HepG2 (cell line): ENCODE measurements around the gene SFXN2. TPM values are rescaled to one million over a fixed set of nuclear protein-coding genes. Genes with fewer than 3 reads are reported as not detected.

Experiments
- AHR ChIP-seq: IDR thresholded peaks from 2 replicates; pipeline ENCODE4 v1.6.1; 2018; ENCODE audit warnings: missing genetic modification reagents, missing compliant biosample characterization
- ATF2 ChIP-seq: sonication (generic); formaldehyde crosslinking; IDR thresholded peaks from 2 replicates; pipeline ENCODE4 v1.4.0; 2020; ENCODE audit warnings: missing genetic modification reagents
- BORCS8-MEF2B ChIP-seq: sonication (generic); formaldehyde crosslinking; IDR thresholded peaks from 2 replicates; pipeline ENCODE4 v1.8.0; 2022; ENCODE audit warnings: mild to moderate bottlenecking, missing genetic modification reagents
- E2F5 ChIP-seq: sonication (generic); formaldehyde crosslinking; conservative IDR thresholded peaks from 2 replicates; pipeline ENCODE4 v1.4.0; 2020; ENCODE audit warnings: missing genetic modification reagents
- FLYWCH1 ChIP-seq: sonication (generic); formaldehyde crosslinking; IDR thresholded peaks from 2 replicates; pipeline ENCODE4 v1.8.1; 2023; ENCODE audit warnings: mild to moderate bottlenecking, missing genetic modification reagents
- GATAD1 ChIP-seq: IDR thresholded peaks from 2 replicates; pipeline ENCODE4 v1.6.1; 2016; ENCODE audit warnings: missing genetic modification reagents, missing compliant biosample characterization
- MAFK ChIP-seq, 2 experiments: IDR thresholded peaks in 1 of 2; conservative IDR thresholded peaks in 1 of 2; 2 replicates each; pipeline ENCODE4 v1.6.1; 2011; ENCODE audit warnings: improper control_type of control experiment in 2 of 2, low read length in 2 of 2
- MTF2 ChIP-seq: sonication (generic); formaldehyde crosslinking; IDR thresholded peaks from 2 replicates; pipeline ENCODE4 v1.5.0; 2020; ENCODE audit warnings: missing genetic modification reagents, borderline replicate concordance
- MXD3 ChIP-seq: IDR thresholded peaks from 2 replicates; pipeline ENCODE4 v1.6.1; 2016; ENCODE audit warnings: mild to moderate bottlenecking, missing biosample characterization, missing genetic modification reagents
- PPARG ChIP-seq: conservative IDR thresholded peaks from 2 replicates; pipeline ENCODE4 v1.6.1; 2016; ENCODE audit warnings: missing biosample characterization, missing genetic modification reagents
- RARG ChIP-seq: sonication (generic); formaldehyde crosslinking; IDR thresholded peaks from 2 replicates; pipeline ENCODE4 v1.4.0; 2020; ENCODE audit warnings: low read depth, mild to moderate bottlenecking, missing genetic modification reagents
- RBM39 ChIP-seq: fragments of 200-400 bp; formaldehyde crosslinking; IDR thresholded peaks from one replicate; pipeline ENCODE4 v1.6.1; 2018; ENCODE audit warnings: antibody characterized with exemption, mild to moderate bottlenecking, low read depth, low read length; ENCODE audit not compliant: poor library complexity, severe bottlenecking
- REXO4 ChIP-seq: sonication (generic); formaldehyde crosslinking; IDR thresholded peaks from 2 replicates; pipeline ENCODE4 v1.8.0; 2022; ENCODE audit warnings: missing genetic modification reagents, mild to moderate bottlenecking, borderline replicate concordance
- SP1 ChIP-seq, 2 experiments: fragments of 450-650 bp in 1 of 2; sonication (generic) in 1 of 2; formaldehyde crosslinking in 1 of 2; IDR thresholded peaks; 2 replicates each; pipeline versions ENCODE4 v1.4.0 to v1.6.1; 2016 to 2020; ENCODE audit warnings: missing genetic modification reagents in 1 of 2
- ZFP62 ChIP-seq: sonication (generic); formaldehyde crosslinking; IDR thresholded peaks from 2 replicates; pipeline ENCODE4 v1.4.0; 2020; ENCODE audit warnings: missing genetic modification reagents
- ZMAT5 ChIP-seq: sonication (generic); formaldehyde crosslinking; IDR thresholded peaks from 2 replicates; pipeline ENCODE4 v1.5.0; 2020; ENCODE audit warnings: mild to moderate bottlenecking, low read depth, missing genetic modification reagents, borderline replicate concordance
- ZNF260 ChIP-seq: sonication (generic); formaldehyde crosslinking; IDR thresholded peaks from 2 replicates; pipeline ENCODE4 v1.4.0; 2020; ENCODE audit warnings: missing genetic modification reagents, low read depth, mild to moderate bottlenecking, borderline replicate concordance
- ZNF383 ChIP-seq: sonication (generic); formaldehyde crosslinking; IDR thresholded peaks from 2 replicates; pipeline ENCODE4 v1.4.0; 2020; ENCODE audit warnings: missing genetic modification reagents, mild to moderate bottlenecking, borderline replicate concordance
- ZNF484 ChIP-seq: sonication (generic); formaldehyde crosslinking; IDR thresholded peaks from 2 replicates; pipeline ENCODE4 v1.5.1; 2020; ENCODE audit warnings: mild to moderate bottlenecking, low read depth, missing genetic modification reagents, borderline replicate concordance
- ZNF605 ChIP-seq: sonication (generic); formaldehyde crosslinking; IDR thresholded peaks from 2 replicates; pipeline ENCODE4 v1.8.0; 2022; ENCODE audit warnings: mild to moderate bottlenecking, missing genetic modification reagents
- ZNF792 ChIP-seq: IDR thresholded peaks from 2 replicates; pipeline ENCODE4 v1.6.1; 2016
- ZSCAN31 ChIP-seq: sonication (generic); formaldehyde crosslinking; IDR thresholded peaks from 2 replicates; pipeline ENCODE4 v1.5.0; 2020; ENCODE audit warnings: low read depth, mild to moderate bottlenecking, missing genetic modification reagents
- polyA plus RNA-seq, 8 experiments: library from polyadenylated mRNA; depleted of rRNA in 3 of 8; stranded (reverse) in 7 of 8; unstranded in 1 of 8; fragments of >200 nt; fragmentation: Illumina TruSeq in 4 of 8; extraction: Trizol in 4 of 8; gene quantifications; 2 replicates each; pipeline versions ENCODE4 v1.2.1 to v1.2.3, GENCODE V29; 2011 to 2016; ENCODE audit warnings: low read depth in 4 of 8, missing spikeins in 1 of 8, mixed read lengths in 1 of 8; ENCODE audit not compliant: insufficient read depth in 1 of 8
- total RNA-seq, 5 experiments: library from RNA; depleted of rRNA; stranded (reverse); fragments of >200 nt; fragmentation: Illumina TruSeq; extraction: Trizol; gene quantifications; 2 replicates each; pipeline ENCODE4 v1.2.3, GENCODE V29; 2016; ENCODE audit warnings: low read depth in 1 of 5
- TF ChIP-seq, protein P1 (sequence below): sonication (generic); formaldehyde crosslinking; IDR thresholded peaks from 2 replicates; pipeline ENCODE4 v1.4.0; 2020; ENCODE audit warnings: missing genetic modification reagents, mild to moderate bottlenecking, borderline replicate concordance
- TF ChIP-seq, protein P2 (sequence below): sonication (generic); formaldehyde crosslinking; IDR thresholded peaks from 2 replicates; pipeline ENCODE4 v1.8.0; 2022; ENCODE audit warnings: mild to moderate bottlenecking, missing genetic modification reagents, borderline replicate concordance

The SFXN2 gene
- total and polyA plus RNA-seq, 2 of the 13 experiments (the other 11 are each of a cell fraction or from before 2014, with no cell fraction given), result 12.8 to 21.1 TPM

- TF ChIP-seq ZSCAN31 (CRISPR knock-in tag), result no peak; the same call in 1 of the 2 replicates
- peak; percentile 94 for TF ChIP-seq ZNF605 (CRISPR knock-in tag)
- peak; percentile 89 for TF ChIP-seq BORCS8-MEF2B (CRISPR knock-in tag)
- no peak; the same call in 1 of the 2 replicates for TF ChIP-seq ZNF792 (CRISPR knock-in tag)
- no peak for TF ChIP-seq FLYWCH1 (CRISPR knock-in tag)
- TF ChIP-seq ZNF383 (CRISPR knock-in tag), result no peak; the same call in 1 of the 2 replicates
- TF ChIP-seq E2F5, result no peak
- no peak for TF ChIP-seq ZMAT5 (CRISPR knock-in tag)
- TF ChIP-seq MAFK (conservative IDR thresholded peaks at IDR 0.05 in 1 of 2, IDR thresholded peaks at IDR 0.05 in 1 of 2; ENCODE audit: low read length in 2 of 2), result no peak
- TF ChIP-seq ATF2 (CRISPR knock-in tag), result 0 out of 2 replicates have a peak, but pooled peaks have one; percentile 5
- no peak for TF ChIP-seq REXO4
- no peak for TF ChIP-seq MTF2
- TF ChIP-seq AHR, result no peak
- TF ChIP-seq MXD3, result no peak; the same call in 1 of the 2 replicates
- TF ChIP-seq PPARG (CRISPR knock-in tag), result 0 out of 2 replicates have a peak, but pooled peaks have one; percentile 14
- no peak for TF ChIP-seq ZFP62 (CRISPR knock-in tag)
- peak; percentile 58 for TF ChIP-seq RBM39
- TF ChIP-seq GATAD1 (CRISPR knock-in tag), result peak; percentile 51
- no peak for TF ChIP-seq SP1 (IDR thresholded peaks at IDR 0.05)
- TF ChIP-seq SP1 (CRISPR knock-in tag; IDR thresholded peaks at IDR 0.05), result no peak
- no peak for TF ChIP-seq RARG (CRISPR knock-in tag)
- TF ChIP-seq, protein P1, sequence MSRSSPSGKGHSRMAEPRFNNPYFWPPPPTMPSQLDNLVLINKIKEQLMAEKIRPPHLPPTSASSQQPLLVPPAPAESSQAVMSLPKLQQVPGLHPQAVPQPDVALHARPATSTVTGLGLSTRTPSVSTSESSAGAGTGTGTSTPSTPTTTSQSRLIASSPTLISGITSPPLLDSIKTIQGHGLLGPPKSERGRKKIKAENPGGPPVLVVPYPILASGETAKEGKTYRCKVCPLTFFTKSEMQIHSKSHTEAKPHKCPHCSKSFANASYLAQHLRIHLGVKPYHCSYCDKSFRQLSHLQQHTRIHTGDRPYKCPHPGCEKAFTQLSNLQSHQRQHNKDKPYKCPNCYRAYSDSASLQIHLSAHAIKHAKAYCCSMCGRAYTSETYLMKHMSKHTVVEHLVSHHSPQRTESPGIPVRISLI (CRISPR knock-in tag), result no peak
- no peak for TF ChIP-seq ZNF260 (CRISPR knock-in tag)
- TF ChIP-seq, protein P2, sequence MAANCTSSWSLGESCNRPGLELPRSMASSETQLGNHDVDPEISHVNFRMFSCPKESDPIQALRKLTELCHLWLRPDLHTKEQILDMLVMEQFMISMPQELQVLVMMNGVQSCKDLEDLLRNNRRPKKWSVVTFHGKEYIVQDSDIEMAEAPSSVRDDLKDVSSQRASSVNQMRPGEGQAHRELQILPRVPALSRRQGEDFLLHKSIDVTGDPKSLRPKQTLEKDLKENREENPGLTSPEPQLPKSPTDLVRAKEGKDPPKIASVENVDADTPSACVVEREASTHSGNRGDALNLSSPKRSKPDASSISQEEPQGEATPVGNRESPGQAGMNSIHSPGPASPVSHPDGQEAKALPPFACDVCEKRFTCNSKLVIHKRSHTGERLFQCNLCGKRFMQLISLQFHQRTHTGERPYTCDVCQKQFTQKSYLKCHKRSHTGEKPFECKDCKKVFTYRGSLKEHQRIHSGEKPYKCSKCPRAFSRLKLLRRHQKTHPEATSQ, result no peak
- no peak for TF ChIP-seq ZNF484 (CRISPR knock-in tag)
Observed at GRCh38 chr10:102714621-102715455, at the start of gene SFXN2 (continued).
